Smooth muscle cell (in vitro differentiated cells): ENCODE measurements around the gene TSFM. TPM values are rescaled to one million over a fixed set of nuclear protein-coding genes. Genes with fewer than 3 reads are reported as not detected.

ENCODE experiments used
- DNase-seq: peaks from one replicate; lab custom pipeline; 2025; ENCODE audit not compliant: unreplicated experiment; lab: John Stamatoyannopoulos, UW
- H2AFZ ChIP-seq: fragments of 200-600 bp; sonication (generic); 2 replicates; pipeline ENCODE4 v1.6.0; 2016; ENCODE audit warnings: antibody characterized with exemption, low read depth, mild to moderate bottlenecking
- H3F3A ChIP-seq: fragments of 200-600 bp; sonication (generic); 2 replicates; pipeline ENCODE4 v1.6.0; 2017; ENCODE audit warnings: antibody characterized with exemption, low read depth
- H3K27ac ChIP-seq: fragments of 200-600 bp; sonication (generic); 2 replicates; pipeline ENCODE4 v1.5.1; 2016; ENCODE audit warnings: low read depth, mild to moderate bottlenecking
- H3K27me3 ChIP-seq: fragments of 200-600 bp; sonication (generic); 2 replicates; pipeline ENCODE4 v1.6.1; 2016; ENCODE audit warnings: low read depth, mild to moderate bottlenecking
- H3K36me3 ChIP-seq: fragments of 200-600 bp; sonication (generic); 2 replicates; pipeline ENCODE4 v1.5.1; 2016; ENCODE audit warnings: low read depth
- H3K4me1 ChIP-seq: fragments of 200-600 bp; sonication (generic); 2 replicates; pipeline ENCODE4 v1.5.1; 2016; ENCODE audit warnings: low read depth
- H3K4me2 ChIP-seq: fragments of 200-600 bp; sonication (generic); 2 replicates; pipeline ENCODE4 v1.6.0; 2016; ENCODE audit warnings: mild to moderate bottlenecking
- H3K4me3 ChIP-seq: fragments of 200-600 bp; sonication (generic); 2 replicates; pipeline ENCODE4 v1.5.1; 2016; ENCODE audit warnings: mild to moderate bottlenecking
- H3K79me2 ChIP-seq: fragments of 200-600 bp; sonication (generic); 2 replicates; pipeline ENCODE4 v1.6.0; 2016; ENCODE audit warnings: low read depth, mild to moderate bottlenecking
- H3K9ac ChIP-seq: fragments of 200-600 bp; sonication (generic); 2 replicates; pipeline ENCODE4 v1.6.0; 2016; ENCODE audit warnings: low read depth
- H3K9me3 ChIP-seq: fragments of 200-600 bp; sonication (generic); replicated peaks from 2 replicates; pipeline ENCODE4 v1.5.1; 2016; ENCODE audit warnings: low read depth
- H4K20me1 ChIP-seq: fragments of 200-600 bp; sonication (generic); 2 replicates; pipeline ENCODE4 v1.6.0; 2016; ENCODE audit warnings: low read depth
- CTCF ChIP-seq: fragments of 200-600 bp; sonication (generic); IDR thresholded peaks from 2 replicates; pipeline ENCODE4 v1.5.1; 2017; ENCODE audit warnings: borderline replicate concordance, mild to moderate bottlenecking, antibody characterized with exemption; ENCODE audit not compliant: insufficient read depth, poor library complexity, severe bottlenecking
- WGBS: methylation state at CpG from one replicate; pipeline ENCODE4 v1.1.7; 2016; ENCODE audit warnings: low lambda C conversion rate; 5-methylcytosine and 5-hydroxymethylcytosine counted together
- polyA plus RNA-seq: library from polyadenylated mRNA; unstranded; fragments of >200 nt; fragmentation: Nextera tagmentation; extraction: Ambion mirVana; gene quantifications from 2 replicates; pipeline ENCODE4 v1.2.1, GENCODE V29; 2016
- total RNA-seq: library from RNA; depleted of rRNA; stranded (reverse); fragments of >200 nt; gene quantifications from 2 replicates; pipeline ENCODE4 v1.2.3, GENCODE V29; 2014

TSFM gene
- total and polyA plus RNA-seq, 2 experiments from 2014 or later, result 16.8 to 24.0 TPM

DNA sequence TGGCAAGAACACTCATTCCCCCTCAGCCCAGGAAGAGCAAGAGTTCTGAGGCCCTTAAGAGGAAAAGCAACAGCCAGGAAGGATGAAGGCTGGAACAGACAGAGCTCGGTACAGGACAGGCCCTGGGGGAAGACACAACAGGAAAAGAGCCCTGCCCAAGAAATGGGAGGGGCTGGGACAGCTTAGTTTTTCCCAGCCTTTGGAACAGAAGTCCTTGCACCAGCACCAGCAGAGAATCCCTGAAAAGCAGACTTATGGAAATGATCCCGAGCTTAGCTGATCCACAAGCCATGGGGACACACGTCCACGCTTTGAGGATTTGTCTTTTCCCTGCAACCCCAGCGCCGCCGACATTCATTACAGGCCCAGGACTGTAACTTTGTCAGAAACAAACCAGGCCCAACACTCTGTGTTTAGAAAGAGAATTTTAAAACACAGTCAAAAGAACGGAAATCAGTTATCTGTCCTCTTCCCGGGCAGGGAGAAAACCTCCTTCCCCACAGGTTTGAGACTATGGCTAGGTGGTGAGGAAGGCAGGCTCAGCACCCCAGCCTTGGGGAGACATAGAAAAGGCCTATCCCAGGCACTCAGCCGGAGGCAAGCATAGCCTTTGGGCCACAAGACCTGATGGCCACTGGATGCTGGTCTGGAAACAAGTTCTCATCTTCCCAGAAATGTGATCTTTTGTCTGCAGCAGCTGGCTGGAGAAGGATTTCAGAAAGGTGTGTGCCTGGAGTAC is 40.0 kb downstream of the TSFM start:
- H3K27ac ChIP-seq, result no peak overlapping the region
- no peaks in the 10 kb centered on the region for H3K9me3 ChIP-seq
- no peak for TF ChIP-seq CTCF
- H3K36me3 ChIP-seq, result peaks cover 1% of the 10 kb centered on the region
- DNase-seq, result no peak
- H3K79me2 ChIP-seq, result peaks cover 15% of the 10 kb centered on the region
- no peak overlapping the region for H3K4me3 ChIP-seq
- peaks cover 11% of the 10 kb centered on the region for H3F3A ChIP-seq
- peaks cover 77% of the 10 kb centered on the region for H4K20me1 ChIP-seq
- no peak overlapping the region for H3K9ac ChIP-seq
- H3K27me3 ChIP-seq, result no peaks in the 10 kb centered on the region
- H3K4me2 ChIP-seq, result no peak overlapping the region
- no peaks in the 10 kb centered on the region for H3K4me1 ChIP-seq
- WGBS, result 93% methylated on average over 10 of the region's 10 CpGs
- H2AFZ ChIP-seq, result no peak overlapping the region

- Histone ChIP-seq H3K36me3 (peaks cover 6% of the 10 kb centered on the region), H3K4me2 (no peak overlapping the region), H4K20me1 (peaks cover 84% of the 10 kb centered on the region), H3K79me2 (peaks cover 22% of the 10 kb centered on the region), H3K9me3 (no peaks in the 10 kb centered on the region), H3K4me1 (no peaks in the 10 kb centered on the region), H3F3A (peaks cover 9% of the 10 kb centered on the region), H3K27me3 (no peaks in the 10 kb centered on the region), H3K4me3 (no peak overlapping the region), H2AFZ (no peak overlapping the region), H3K27ac (no peak overlapping the region), H3K9ac (no peak overlapping the region)
- DNase-seq, result no peak
- no peak for TF ChIP-seq CTCF
- WGBS, result 93% methylated on average over 17 of the region's 17 CpGs
Measured at GRCh38 chr12:57823131-57823907, 40.7 kb downstream of the TSFM start.

GRCh38 chr12:57823908-57824640 is 41.5 kb downstream of the TSFM start:
- Histone ChIP-seq H3F3A (peaks cover 6% of the 10 kb centered on the region), H3K4me2 (no peak overlapping the region), H3K36me3 (peaks cover 12% of the 10 kb centered on the region), H3K27me3 (no peaks in the 10 kb centered on the region), H3K9ac (no peak overlapping the region), H3K4me1 (no peaks in the 10 kb centered on the region), H3K9me3 (no peaks in the 10 kb centered on the region), H3K4me3 (no peak overlapping the region), H3K27ac (no peak overlapping the region), H3K79me2 (peaks cover 30% of the 10 kb centered on the region), H2AFZ (no peak overlapping the region), H4K20me1 (peaks cover 85% of the 10 kb centered on the region)
- no peak for TF ChIP-seq CTCF
- 98% methylated on average over 18 of the region's 18 CpGs for WGBS
- no peak for DNase-seq
